Activated T-helper 1 cell treated with Interleukin-2 at 50 U/mL for 16 hours (primary cell): ENCODE results near the gene ARHGEF28.

Experiments used
- DNase-seq: peaks from one replicate; pipeline ENCODE4 v3.0.0-alpha.2; 2020; ENCODE audit warnings: low read depth

ARHGEF28 gene

GRCh38 chr5:73625944-73626811, at the start of gene ARHGEF28:
Gene ARHGEF28, plus strand, starts transcription at chr5:73626196. Its CDS starts 58,656 bp downstream, at chr5:73684852.
- no peak for DNase-seq

- DNase-seq = no peak
Measured at GRCh38 chr5:73582285-73583145, 43.5 kb upstream of the ARHGEF28 start.

GRCh38 chr5:73587923-73588322, 38.1 kb upstream of the ARHGEF28 start:
- DNase-seq = no peak

GRCh38 chr5:73591102-73591695, 34.8 kb upstream of the ARHGEF28 start:
- no peak for DNase-seq

- no peak for DNase-seq
Measured at GRCh38 chr5:73591698-73592501, 34.1 kb upstream of the ARHGEF28 start.

GRCh38 chr5:73592551-73592950, 33.4 kb upstream of the ARHGEF28 start:
- DNase-seq = no peak

- DNase-seq = no peak
Measured at GRCh38 chr5:73596705-73597328, 29.2 kb upstream of the ARHGEF28 start.

- no peak for DNase-seq
Measured at GRCh38 chr5:73599380-73599779, 26.6 kb upstream of the ARHGEF28 start.

GRCh38 chr5:73603998-73604397, 22.0 kb upstream of the ARHGEF28 start:
- no peak for DNase-seq

- no peak for DNase-seq
Measured at GRCh38 chr5:73605223-73606087, 20.5 kb upstream of the ARHGEF28 start.

GRCh38 chr5:73606206-73606753, 19.7 kb upstream of the ARHGEF28 start:
- no peak for DNase-seq

GRCh38 chr5:73607228-73607627, 18.8 kb upstream of the ARHGEF28 start:
- no peak for DNase-seq

- no peak for DNase-seq
Measured at GRCh38 chr5:73612799-73613198, 13.2 kb upstream of the ARHGEF28 start.

GRCh38 chr5:73615085-73615484, 10.9 kb upstream of the ARHGEF28 start:
- DNase-seq = no peak

GRCh38 chr5:73615947-73616346, 10.0 kb upstream of the ARHGEF28 start:
- no peak for DNase-seq

- DNase-seq = no peak
Measured at GRCh38 chr5:73617510-73618279, 8.3 kb upstream of the ARHGEF28 start.

GRCh38 chr5:73619606-73620333, 6.2 kb upstream of the ARHGEF28 start:
- DNase-seq = no peak

GRCh38 chr5:73620334-73620687, 5.7 kb upstream of the ARHGEF28 start:
- DNase-seq = no peak

- DNase-seq = no peak
Measured at GRCh38 chr5:73623060-73623459, 2.9 kb upstream of the ARHGEF28 start.
